Measurements from ENCODE around the gene ZNF394. TPM values are rescaled to one million over a fixed set of nuclear protein-coding genes. Genes with fewer than 3 reads are reported as not detected.
A peak's percentile ranks its signal among the peaks of the same experiment; 100 is the strongest.

ZNF394 gene
- polyA plus RNA-seq, 1 of the 3 experiments (the other 2 are of a cell fraction): 19.8 TPM

DNA sequence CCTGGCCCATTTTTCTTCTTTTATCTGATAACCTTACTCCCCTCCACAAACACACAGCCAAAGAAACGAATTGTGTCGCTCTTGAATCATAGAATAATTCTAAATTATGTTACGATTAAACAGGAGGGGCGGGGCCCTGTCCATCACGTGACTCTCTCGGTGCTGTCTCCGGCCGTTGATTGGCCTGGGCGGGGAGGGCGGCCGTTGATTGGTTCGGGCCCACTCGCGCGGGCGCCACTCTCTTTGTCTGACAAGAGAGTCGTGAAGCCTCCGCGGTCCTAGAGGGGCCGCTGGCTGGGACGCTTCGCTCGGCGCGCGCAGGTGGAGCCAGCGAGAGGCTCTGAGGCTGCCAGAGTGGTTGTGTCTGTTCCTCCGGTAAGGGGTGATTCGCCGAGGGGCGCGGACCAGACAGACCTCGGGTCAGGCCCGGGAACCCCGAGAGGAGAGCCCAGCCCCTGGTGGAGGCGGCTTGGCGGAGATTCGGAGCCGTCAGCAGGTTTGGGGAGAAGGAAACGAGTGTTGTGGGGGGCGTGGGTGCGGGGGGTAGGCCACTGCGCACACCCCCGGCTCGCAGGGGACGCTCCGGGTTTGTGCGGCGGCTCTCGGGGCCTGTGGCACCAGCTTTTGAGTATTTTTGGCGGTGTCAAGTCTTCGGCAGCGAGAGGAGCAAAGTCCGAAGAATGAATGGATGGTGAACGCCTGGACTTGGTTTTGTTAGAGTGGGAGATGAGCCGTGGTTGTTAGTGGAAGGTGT, 27.3 kb downstream of the ZNF394 start, which contains the start of gene ZNF789:
TSS of gene ZNF789 (plus strand) at position 330 of the 754 bp plus-strand sequence. CDS start 3,567 bp downstream, outside the sequence.
- H3K4me1 ChIP-seq (ENCODE audit: control insufficient read depth in 1 of 2, insufficient read depth in 2 of 2, low read depth in 1 of 2, low read length in 1 of 2): peaks cover 5 to 8% of the 10 kb centered on the region in 2 experiments; a peak in 2 of 4 replicates
- ChIA-PET POLR2A (interaction anchor here (1.0 to 1.6 kb wide), 2 partner anchors 27 kb away, joined by 4 to 7 read pairs; partner anchors contain the start of gene ZNF394), CTCF (interaction anchor here (1.0 kb wide), 1 partner anchor 24 kb away, joined by 3 read pairs; no protein-coding TSS in a partner anchor)
- peak; percentile 100 for DNase-seq
- H3K79me2 ChIP-seq (ENCODE audit: insufficient read depth): peaks cover 49% of the 10 kb centered on the region
- H3K27me3 ChIP-seq (ENCODE audit: insufficient read depth): no peaks in the 10 kb centered on the region
- 1% methylated on average over 44 of the region's 56 CpGs for WGBS (ENCODE audit: low lambda C conversion rate)
- H3F3A ChIP-seq (replicated peaks; ENCODE audit: insufficient read depth): peaks cover 16% of the 10 kb centered on the region
- H3K9me2 ChIP-seq: no peaks in the 10 kb centered on the region
- H3K27ac ChIP-seq (ENCODE audit: low read depth in 2 of 2, low read length in 1 of 2): peak within 1 kb of the TSS; percentile 74 to 91
- peak within 1 kb of the TSS; percentile 98 for H3K4me2 ChIP-seq
- peak within 1 kb of the TSS; percentile 69 to 100 for H3K4me3 ChIP-seq (ENCODE audit: low read depth in 2 of 2, low read length in 1 of 2)
- H3K9ac ChIP-seq: peak within 1 kb of the TSS; percentile 87
- H4K20me1 ChIP-seq (ENCODE audit: insufficient read depth): no peaks in the 10 kb centered on the region
- no peaks in the 10 kb centered on the region for H3K9me3 ChIP-seq
- H3K36me3 ChIP-seq (replicated peaks in 1 of 2; ENCODE audit: control insufficient read depth in 1 of 2, insufficient read depth in 2 of 2, low read length in 1 of 2): peaks cover 5% of the 10 kb centered on the region in 2 experiments
- H2AFZ ChIP-seq (ENCODE audit: low read depth): peak within 1 kb of the TSS; percentile 98
- no peak for TF ChIP-seq EZH2phosphoT487 (IDR thresholded peaks at IDR 0.05; ENCODE audit: borderline replicate concordance, low read depth)
- peak; percentile 41; the same call in 1 of the 2 replicates for TF ChIP-seq GABPA (IDR thresholded peaks at IDR 0.05; ENCODE audit: low read depth)
- peak; percentile 69 for TF ChIP-seq POLR2AphosphoS5 (IDR thresholded peaks at IDR 0.05; ENCODE audit: low read depth, low read length)
- TF ChIP-seq TCF12 (IDR thresholded peaks at IDR 0.05): peak; percentile 14; the same call in 1 of the 2 replicates
- 0 out of 2 replicates have a peak, but pooled peaks have one; percentile 12 for TF ChIP-seq FOXM1 (IDR thresholded peaks at IDR 0.05; ENCODE audit: low read depth)
- TF ChIP-seq, protein P1, sequence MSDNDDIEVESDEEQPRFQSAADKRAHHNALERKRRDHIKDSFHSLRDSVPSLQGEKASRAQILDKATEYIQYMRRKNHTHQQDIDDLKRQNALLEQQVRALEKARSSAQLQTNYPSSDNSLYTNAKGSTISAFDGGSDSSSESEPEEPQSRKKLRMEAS (IDR thresholded peaks at IDR 0.05; ENCODE audit: low read depth): peak; percentile 82
- TF ChIP-seq, protein P2, sequence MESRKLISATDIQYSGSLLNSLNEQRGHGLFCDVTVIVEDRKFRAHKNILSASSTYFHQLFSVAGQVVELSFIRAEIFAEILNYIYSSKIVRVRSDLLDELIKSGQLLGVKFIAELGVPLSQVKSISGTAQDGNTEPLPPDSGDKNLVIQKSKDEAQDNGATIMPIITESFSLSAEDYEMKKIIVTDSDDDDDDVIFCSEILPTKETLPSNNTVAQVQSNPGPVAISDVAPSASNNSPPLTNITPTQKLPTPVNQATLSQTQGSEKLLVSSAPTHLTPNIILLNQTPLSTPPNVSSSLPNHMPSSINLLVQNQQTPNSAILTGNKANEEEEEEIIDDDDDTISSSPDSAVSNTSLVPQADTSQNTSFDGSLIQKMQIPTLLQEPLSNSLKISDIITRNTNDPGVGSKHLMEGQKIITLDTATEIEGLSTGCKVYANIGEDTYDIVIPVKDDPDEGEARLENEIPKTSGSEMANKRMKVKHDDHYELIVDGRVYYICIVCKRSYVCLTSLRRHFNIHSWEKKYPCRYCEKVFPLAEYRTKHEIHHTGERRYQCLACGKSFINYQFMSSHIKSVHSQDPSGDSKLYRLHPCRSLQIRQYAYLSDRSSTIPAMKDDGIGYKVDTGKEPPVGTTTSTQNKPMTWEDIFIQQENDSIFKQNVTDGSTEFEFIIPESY (IDR thresholded peaks at IDR 0.05; ENCODE audit: borderline replicate concordance, low read depth): no peak
- TF ChIP-seq CHD2 (IDR thresholded peaks at IDR 0.05; ENCODE audit: low read length, partially characterized antibody): peak; percentile 83
- TF ChIP-seq MXI1 (IDR thresholded peaks at IDR 0.05; ENCODE audit: low read depth, low read length): peak; percentile 84
- TF ChIP-seq, protein P3, sequence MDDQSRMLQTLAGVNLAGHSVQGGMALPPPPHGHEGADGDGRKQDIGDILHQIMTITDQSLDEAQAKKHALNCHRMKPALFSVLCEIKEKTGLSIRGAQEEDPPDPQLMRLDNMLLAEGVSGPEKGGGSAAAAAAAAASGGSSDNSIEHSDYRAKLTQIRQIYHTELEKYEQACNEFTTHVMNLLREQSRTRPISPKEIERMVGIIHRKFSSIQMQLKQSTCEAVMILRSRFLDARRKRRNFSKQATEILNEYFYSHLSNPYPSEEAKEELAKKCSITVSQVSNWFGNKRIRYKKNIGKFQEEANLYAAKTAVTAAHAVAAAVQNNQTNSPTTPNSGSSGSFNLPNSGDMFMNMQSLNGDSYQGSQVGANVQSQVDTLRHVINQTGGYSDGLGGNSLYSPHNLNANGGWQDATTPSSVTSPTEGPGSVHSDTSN (IDR thresholded peaks at IDR 0.05): peak; percentile 98
- TF ChIP-seq, protein P4, sequence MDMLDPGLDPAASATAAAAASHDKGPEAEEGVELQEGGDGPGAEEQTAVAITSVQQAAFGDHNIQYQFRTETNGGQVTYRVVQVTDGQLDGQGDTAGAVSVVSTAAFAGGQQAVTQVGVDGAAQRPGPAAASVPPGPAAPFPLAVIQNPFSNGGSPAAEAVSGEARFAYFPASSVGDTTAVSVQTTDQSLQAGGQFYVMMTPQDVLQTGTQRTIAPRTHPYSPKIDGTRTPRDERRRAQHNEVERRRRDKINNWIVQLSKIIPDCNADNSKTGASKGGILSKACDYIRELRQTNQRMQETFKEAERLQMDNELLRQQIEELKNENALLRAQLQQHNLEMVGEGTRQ (IDR thresholded peaks at IDR 0.05; ENCODE audit: borderline replicate concordance, low read depth, low read length): peak; percentile 94
- no peak for TF ChIP-seq FOSL2 (IDR thresholded peaks at IDR 0.05; ENCODE audit: borderline replicate concordance, low read depth)
- TF ChIP-seq MEF2A (IDR thresholded peaks at IDR 0.05; ENCODE audit: borderline replicate concordance, low read depth): no peak
- TF ChIP-seq, protein P5, sequence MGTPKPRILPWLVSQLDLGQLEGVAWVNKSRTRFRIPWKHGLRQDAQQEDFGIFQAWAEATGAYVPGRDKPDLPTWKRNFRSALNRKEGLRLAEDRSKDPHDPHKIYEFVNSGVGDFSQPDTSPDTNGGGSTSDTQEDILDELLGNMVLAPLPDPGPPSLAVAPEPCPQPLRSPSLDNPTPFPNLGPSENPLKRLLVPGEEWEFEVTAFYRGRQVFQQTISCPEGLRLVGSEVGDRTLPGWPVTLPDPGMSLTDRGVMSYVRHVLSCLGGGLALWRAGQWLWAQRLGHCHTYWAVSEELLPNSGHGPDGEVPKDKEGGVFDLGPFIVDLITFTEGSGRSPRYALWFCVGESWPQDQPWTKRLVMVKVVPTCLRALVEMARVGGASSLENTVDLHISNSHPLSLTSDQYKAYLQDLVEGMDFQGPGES (IDR thresholded peaks at IDR 0.05; ENCODE audit: low read depth, low read length): peak; percentile 83
- TF ChIP-seq, protein P6, sequence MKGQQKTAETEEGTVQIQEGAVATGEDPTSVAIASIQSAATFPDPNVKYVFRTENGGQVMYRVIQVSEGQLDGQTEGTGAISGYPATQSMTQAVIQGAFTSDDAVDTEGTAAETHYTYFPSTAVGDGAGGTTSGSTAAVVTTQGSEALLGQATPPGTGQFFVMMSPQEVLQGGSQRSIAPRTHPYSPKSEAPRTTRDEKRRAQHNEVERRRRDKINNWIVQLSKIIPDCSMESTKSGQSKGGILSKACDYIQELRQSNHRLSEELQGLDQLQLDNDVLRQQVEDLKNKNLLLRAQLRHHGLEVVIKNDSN (IDR thresholded peaks at IDR 0.05; ENCODE audit: borderline replicate concordance, low read depth): peak; percentile 99
- TF ChIP-seq TEAD4 (IDR thresholded peaks at IDR 0.05; ENCODE audit: borderline replicate concordance, insufficient read depth): no peak
- TF ChIP-seq TAF1 (IDR thresholded peaks at IDR 0.05; ENCODE audit: borderline replicate concordance, low read depth, low read length): peak; percentile 81; the same call in 1 of the 2 replicates
- TF ChIP-seq SIN3A (IDR thresholded peaks at IDR 0.05; ENCODE audit: borderline replicate concordance, low read depth, low read length): no peak; the same call in 1 of the 2 replicates
- peak; percentile 27; the same call in 1 of the 2 replicates for TF ChIP-seq ELF1 (IDR thresholded peaks at IDR 0.05)
- peak; percentile 71; the same call in 1 of the 2 replicates for TF ChIP-seq GATA2 (CRISPR knock-in tag; IDR thresholded peaks at IDR 0.05)
- peak; percentile 71 for TF ChIP-seq RCOR1 (IDR thresholded peaks at IDR 0.05; ENCODE audit: low read length)
- TF ChIP-seq NRF1 (IDR thresholded peaks at IDR 0.05; ENCODE audit: low read depth, low read length): peak; percentile 64
- peak; percentile 86 for TF ChIP-seq RFX5 (IDR thresholded peaks at IDR 0.05; ENCODE audit: low read length)
- TF ChIP-seq, protein P7, sequence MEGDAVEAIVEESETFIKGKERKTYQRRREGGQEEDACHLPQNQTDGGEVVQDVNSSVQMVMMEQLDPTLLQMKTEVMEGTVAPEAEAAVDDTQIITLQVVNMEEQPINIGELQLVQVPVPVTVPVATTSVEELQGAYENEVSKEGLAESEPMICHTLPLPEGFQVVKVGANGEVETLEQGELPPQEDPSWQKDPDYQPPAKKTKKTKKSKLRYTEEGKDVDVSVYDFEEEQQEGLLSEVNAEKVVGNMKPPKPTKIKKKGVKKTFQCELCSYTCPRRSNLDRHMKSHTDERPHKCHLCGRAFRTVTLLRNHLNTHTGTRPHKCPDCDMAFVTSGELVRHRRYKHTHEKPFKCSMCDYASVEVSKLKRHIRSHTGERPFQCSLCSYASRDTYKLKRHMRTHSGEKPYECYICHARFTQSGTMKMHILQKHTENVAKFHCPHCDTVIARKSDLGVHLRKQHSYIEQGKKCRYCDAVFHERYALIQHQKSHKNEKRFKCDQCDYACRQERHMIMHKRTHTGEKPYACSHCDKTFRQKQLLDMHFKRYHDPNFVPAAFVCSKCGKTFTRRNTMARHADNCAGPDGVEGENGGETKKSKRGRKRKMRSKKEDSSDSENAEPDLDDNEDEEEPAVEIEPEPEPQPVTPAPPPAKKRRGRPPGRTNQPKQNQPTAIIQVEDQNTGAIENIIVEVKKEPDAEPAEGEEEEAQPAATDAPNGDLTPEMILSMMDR (IDR thresholded peaks at IDR 0.05): no peak
